Progenitor cell of endocrine pancreas (in vitro differentiated cells): Measurements from ENCODE around the gene GFRA1. TPM values are rescaled to one million over a fixed set of nuclear protein-coding genes. Genes with fewer than 3 reads are reported as not detected.

Experiments
- DNase-seq: peaks from one replicate; pipeline ENCODE4 v3.0.0; 2021; ENCODE audit warnings: low spot score; ENCODE audit not compliant: unreplicated experiment
- H3K27ac Mint-ChIP-seq: 2 replicates; pipeline ENCODE4 v1.8.0; 2021; ENCODE audit warnings: mild to moderate bottlenecking, moderate library complexity, mixed read lengths
- H3K27me3 Mint-ChIP-seq: 2 replicates; pipeline ENCODE4 v1.8.0; 2021; ENCODE audit warnings: mixed read lengths
- H3K36me3 Mint-ChIP-seq: 2 replicates; pipeline ENCODE4 v1.8.0; 2022; ENCODE audit warnings: mixed read lengths; ENCODE audit not compliant: insufficient read depth
- H3K4me1 Mint-ChIP-seq: 2 replicates; pipeline ENCODE4 v1.8.0; 2021; ENCODE audit warnings: low read depth, mixed read lengths
- H3K4me3 Mint-ChIP-seq: 2 replicates; pipeline ENCODE4 v1.8.0; 2021; ENCODE audit warnings: low read depth, mild to moderate bottlenecking, moderate library complexity, mixed read lengths
- H3K9me3 Mint-ChIP-seq: 2 replicates; pipeline ENCODE4 v1.8.0; 2021; ENCODE audit warnings: low read depth, mixed read lengths
- total RNA-seq: library from RNA; stranded (reverse); gene quantifications from 2 replicates; pipeline ENCODE4 v1.2.1, GENCODE V29; 2021
- TF ChIP-seq, protein P1 (sequence below): fragments of 200-600 bp; sonication (generic); IDR thresholded peaks from one replicate; pipeline ENCODE4 v1.5.0; 2021; ENCODE audit warnings: antibody characterized with exemption, mild to moderate bottlenecking; ENCODE audit not compliant: unreplicated experiment

GFRA1 gene
- total RNA-seq, 1 donor from 2014 or later: 8.7 TPM

DNA sequence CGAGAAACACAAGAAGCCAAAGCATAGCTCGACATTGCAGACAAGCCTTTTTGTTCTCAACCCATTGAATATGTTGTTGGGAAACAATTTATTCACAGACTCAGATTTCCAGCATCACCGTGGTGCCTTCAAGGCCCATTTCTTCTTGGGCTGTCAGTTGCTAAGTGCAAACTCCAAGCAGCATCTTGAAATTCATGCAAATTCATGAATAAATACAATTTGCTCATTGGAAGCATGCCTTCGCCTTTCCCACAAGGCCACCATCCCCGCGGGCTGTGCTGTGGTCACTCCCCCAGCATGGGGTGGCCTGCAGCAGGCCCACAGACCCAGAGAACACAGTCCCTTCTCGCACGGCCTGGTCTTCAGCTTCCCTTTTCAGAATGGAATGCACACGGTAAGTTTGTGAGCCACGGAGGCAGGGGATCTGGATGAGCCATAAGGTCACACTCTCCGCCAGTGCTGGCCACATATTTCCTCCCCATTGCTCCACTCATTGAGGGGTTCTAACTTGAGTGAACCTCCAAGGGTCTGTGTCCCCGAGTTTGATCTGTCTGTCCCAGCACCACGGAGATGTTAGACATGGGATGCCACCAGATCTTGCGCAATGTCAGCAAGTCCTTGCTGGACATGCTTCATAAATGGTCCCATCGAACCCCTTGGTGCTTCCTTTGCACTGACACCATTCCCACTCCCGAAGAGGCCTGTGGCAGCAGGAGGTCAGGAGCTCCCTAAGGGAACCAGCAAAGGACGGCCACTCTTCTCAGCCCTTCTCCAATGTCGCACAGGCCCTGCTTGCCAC, 109.5 kb downstream of the GFRA1 start:
- Mint-ChIP-seq H3K4me3 (no peak overlapping the region), H3K9me3 (peaks cover 9% of the 10 kb centered on the region), H3K27ac (no peak overlapping the region), H3K4me1 (no peaks in the 10 kb centered on the region), H3K36me3 (no peaks in the 10 kb centered on the region), H3K27me3 (no peaks in the 10 kb centered on the region)
- no peak for DNase-seq
- TF ChIP-seq, protein P1, sequence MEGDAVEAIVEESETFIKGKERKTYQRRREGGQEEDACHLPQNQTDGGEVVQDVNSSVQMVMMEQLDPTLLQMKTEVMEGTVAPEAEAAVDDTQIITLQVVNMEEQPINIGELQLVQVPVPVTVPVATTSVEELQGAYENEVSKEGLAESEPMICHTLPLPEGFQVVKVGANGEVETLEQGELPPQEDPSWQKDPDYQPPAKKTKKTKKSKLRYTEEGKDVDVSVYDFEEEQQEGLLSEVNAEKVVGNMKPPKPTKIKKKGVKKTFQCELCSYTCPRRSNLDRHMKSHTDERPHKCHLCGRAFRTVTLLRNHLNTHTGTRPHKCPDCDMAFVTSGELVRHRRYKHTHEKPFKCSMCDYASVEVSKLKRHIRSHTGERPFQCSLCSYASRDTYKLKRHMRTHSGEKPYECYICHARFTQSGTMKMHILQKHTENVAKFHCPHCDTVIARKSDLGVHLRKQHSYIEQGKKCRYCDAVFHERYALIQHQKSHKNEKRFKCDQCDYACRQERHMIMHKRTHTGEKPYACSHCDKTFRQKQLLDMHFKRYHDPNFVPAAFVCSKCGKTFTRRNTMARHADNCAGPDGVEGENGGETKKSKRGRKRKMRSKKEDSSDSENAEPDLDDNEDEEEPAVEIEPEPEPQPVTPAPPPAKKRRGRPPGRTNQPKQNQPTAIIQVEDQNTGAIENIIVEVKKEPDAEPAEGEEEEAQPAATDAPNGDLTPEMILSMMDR: no peak

DNA sequence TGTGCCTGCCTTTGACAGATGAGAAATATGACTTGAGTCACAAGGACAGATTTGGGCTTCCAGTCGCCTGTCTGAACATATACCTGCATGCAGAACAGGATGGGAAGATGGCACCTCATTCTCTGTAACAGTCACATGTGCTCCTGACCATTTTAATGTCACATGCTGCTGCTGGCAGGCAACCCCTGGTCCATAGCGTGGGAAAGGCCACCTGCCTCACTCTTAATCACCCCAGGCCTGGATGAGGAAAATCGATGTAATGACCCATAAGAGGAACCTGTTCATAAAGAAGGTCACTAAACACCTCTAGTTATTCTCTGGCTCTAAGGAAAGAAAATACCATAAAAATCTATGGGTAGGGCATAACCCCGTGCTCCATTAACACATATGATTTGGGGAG, 110.2 kb downstream of the GFRA1 start:
- TF ChIP-seq, protein P1: no peak
- Mint-ChIP-seq H3K27ac (no peak overlapping the region), H3K9me3 (peaks cover 9% of the 10 kb centered on the region), H3K4me1 (no peaks in the 10 kb centered on the region), H3K27me3 (no peaks in the 10 kb centered on the region), H3K4me3 (no peak overlapping the region), H3K36me3 (no peaks in the 10 kb centered on the region)
- no peak for DNase-seq

DNA sequence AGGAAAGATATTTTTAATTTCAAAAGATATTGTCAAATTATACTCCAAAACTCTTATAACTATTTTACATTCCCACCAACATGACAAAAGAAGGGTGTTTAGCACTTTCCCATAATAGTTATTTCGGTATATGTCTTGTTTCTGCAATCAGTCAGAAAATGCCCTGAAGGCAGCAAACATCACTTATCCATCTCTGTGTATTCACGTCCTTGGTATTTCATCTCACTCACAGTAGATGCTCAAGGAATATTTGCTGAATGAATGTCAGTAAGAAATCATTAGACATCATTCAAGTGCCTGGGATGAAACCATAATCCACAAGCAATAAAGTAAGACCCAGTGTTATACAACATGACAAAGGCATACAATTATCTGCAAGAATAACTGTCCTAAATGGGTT, 112.7 kb downstream of the GFRA1 start:
- no peaks in the 10 kb centered on the region for H3K4me1 Mint-ChIP-seq
- H3K27ac Mint-ChIP-seq: no peak overlapping the region
- H3K36me3 Mint-ChIP-seq: no peaks in the 10 kb centered on the region
- no peak for DNase-seq
- no peak overlapping the region for H3K4me3 Mint-ChIP-seq
- H3K27me3 Mint-ChIP-seq: no peaks in the 10 kb centered on the region
- no peaks in the 10 kb centered on the region for H3K9me3 Mint-ChIP-seq
- TF ChIP-seq, protein P1: no peak

DNA sequence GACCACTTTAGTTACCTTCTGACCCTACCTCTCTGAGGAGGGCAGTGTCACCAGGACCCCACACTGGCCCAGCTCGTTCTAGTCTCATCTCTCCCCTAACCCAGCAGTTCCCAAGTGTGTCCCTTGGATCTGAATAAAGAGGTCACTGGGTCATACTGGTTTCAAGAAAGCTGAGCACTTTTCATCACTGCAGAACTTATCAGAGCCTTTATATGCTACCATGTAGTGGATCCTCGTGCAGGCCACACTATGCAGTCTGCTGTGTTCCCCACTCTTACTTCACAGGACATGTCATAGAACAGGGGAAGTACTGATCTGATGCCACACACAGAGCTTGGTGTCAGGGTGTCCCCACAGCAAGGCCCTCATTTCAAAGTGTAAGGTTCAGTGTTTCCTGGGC, 113.8 kb downstream of the GFRA1 start:
- H3K4me3 Mint-ChIP-seq: no peak overlapping the region
- no peaks in the 10 kb centered on the region for H3K36me3 Mint-ChIP-seq
- TF ChIP-seq, protein P1: no peak
- H3K27ac Mint-ChIP-seq: no peak overlapping the region
- H3K9me3 Mint-ChIP-seq: no peaks in the 10 kb centered on the region
- DNase-seq: no peak
- no peaks in the 10 kb centered on the region for H3K27me3 Mint-ChIP-seq
- no peaks in the 10 kb centered on the region for H3K4me1 Mint-ChIP-seq

DNA sequence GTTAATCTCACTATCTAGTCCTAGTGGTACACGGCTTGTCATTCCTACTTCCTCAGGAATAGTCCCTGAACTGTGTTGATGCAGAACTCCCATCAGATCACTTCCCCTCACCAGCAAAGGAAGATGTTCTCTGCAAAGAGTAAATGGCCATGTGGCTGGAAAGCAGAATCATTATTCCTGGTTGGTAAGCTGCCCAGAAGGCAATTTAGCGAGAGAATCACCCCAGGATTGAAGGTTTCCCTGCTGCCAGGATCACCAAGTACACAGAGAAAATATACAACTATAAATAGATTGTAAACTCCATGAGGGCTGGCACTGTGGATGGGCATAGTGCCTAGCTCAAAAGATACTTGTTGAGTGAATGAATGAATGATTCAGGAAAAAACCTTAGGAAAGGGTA, 115.0 kb downstream of the GFRA1 start:
- DNase-seq: no peak
- H3K27me3 Mint-ChIP-seq: no peaks in the 10 kb centered on the region
- TF ChIP-seq, protein P1: no peak
- no peaks in the 10 kb centered on the region for H3K9me3 Mint-ChIP-seq
- H3K36me3 Mint-ChIP-seq: no peaks in the 10 kb centered on the region
- no peak overlapping the region for H3K27ac Mint-ChIP-seq
- no peaks in the 10 kb centered on the region for H3K4me1 Mint-ChIP-seq
- no peak overlapping the region for H3K4me3 Mint-ChIP-seq
